ENCODE measurements around the gene NDUFAF8.

The NDUFAF8 gene

DNA sequence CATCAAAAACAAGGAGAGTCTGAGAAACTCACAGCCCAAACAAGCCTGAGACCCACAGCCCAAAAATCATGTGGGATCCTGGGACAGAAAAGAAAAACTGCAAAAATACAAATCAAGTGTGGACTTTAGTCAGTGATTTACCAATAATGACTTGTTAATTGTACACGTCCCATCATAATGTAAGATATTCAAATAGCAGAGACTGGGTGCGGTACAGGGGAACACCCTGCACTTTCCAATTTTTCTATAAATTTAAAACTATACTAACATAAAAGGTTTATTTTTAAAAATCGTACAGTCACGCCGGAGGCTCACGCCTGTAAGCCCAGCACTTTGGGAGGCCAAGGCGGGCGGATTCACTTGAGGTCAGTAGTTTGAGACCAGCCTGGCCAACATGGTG, 25.1 kb upstream of the NDUFAF8 start:
- no peak for DNase-seq (ENCODE audit: low spot score)
- in situ Hi-C loops (cut with MboI; ENCODE audit: low pct_unique_long_range_greater_than_20kb, low sequenced_read_pairs, unreplicated experiment), result no loop called here
- TF ChIP-seq, protein P1, sequence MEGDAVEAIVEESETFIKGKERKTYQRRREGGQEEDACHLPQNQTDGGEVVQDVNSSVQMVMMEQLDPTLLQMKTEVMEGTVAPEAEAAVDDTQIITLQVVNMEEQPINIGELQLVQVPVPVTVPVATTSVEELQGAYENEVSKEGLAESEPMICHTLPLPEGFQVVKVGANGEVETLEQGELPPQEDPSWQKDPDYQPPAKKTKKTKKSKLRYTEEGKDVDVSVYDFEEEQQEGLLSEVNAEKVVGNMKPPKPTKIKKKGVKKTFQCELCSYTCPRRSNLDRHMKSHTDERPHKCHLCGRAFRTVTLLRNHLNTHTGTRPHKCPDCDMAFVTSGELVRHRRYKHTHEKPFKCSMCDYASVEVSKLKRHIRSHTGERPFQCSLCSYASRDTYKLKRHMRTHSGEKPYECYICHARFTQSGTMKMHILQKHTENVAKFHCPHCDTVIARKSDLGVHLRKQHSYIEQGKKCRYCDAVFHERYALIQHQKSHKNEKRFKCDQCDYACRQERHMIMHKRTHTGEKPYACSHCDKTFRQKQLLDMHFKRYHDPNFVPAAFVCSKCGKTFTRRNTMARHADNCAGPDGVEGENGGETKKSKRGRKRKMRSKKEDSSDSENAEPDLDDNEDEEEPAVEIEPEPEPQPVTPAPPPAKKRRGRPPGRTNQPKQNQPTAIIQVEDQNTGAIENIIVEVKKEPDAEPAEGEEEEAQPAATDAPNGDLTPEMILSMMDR (IDR thresholded peaks at IDR 0.05; ENCODE audit: extremely low read depth, insufficient read depth, missing control alignments), result no peak

DNA sequence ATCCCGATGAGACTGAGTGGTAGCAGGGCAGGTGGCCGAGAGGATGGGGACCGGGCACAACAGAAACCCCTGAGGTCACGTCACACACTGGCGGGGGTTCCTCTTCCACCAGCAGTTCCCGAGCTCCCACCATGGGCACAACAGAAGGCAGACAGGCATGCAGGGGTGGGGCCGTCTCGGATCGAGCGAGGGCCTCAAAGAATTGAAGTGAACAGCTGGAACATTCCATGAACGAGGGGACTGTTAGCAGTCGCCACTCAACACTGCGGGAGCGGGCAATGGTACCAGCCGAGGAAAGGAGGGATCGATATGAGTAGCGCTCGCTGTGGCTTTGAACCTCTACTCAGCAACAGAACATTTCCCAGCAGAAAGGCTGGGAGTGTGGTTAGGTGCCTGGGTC, 21.6 kb upstream of the NDUFAF8 start:
- no peak for DNase-seq (ENCODE audit: low spot score)
- TF ChIP-seq, protein P1 (IDR thresholded peaks at IDR 0.05; ENCODE audit: extremely low read depth, insufficient read depth, missing control alignments), result no peak
- in situ Hi-C loops (cut with MboI; ENCODE audit: low pct_unique_long_range_greater_than_20kb, low sequenced_read_pairs, unreplicated experiment), result no loop called here

DNA sequence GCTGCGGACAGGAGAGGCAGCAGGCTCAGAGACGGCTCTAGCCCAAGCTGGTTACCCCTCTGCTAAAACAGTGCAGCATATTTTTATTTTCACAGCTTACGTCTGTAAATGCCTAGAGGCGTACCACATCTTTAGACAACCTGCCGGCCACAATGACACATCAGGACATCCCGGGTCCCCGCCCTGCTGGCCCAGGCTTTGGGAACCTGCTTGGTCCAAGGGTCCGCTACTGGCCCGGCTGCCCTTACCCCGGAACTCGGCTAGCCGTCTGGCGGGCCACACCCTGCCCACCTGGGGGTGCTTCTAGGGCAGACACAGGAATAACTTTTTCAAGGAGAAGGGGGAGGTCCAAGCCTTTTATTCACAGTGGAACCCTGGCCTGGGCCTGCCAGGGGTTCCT, 20.7 kb upstream of the NDUFAF8 start:
- TF ChIP-seq, protein P1 (IDR thresholded peaks at IDR 0.05; ENCODE audit: extremely low read depth, insufficient read depth, missing control alignments), result no peak
- in situ Hi-C loops (cut with MboI; ENCODE audit: low pct_unique_long_range_greater_than_20kb, low sequenced_read_pairs, unreplicated experiment), result no loop called here
- no peak for DNase-seq (ENCODE audit: low spot score)

DNA sequence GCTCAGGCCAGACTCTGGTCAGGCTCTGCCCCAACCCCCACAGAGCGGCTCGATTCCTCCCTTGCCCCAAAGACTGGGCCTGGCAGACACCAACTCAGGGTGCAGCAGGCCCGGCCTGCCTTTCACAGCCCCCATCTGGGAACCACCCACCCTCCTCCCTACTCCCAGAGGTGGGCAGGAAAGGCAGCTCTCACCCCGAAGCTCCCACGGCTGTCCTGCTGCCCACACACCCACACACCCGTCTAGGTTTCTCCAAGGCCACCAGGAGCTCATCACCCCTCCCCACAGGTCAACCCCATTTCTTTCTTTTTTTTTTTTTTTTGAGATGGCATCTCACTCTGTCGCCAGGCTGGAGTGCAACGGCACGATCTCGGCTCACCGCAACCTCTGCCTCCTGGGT, 20.1 kb upstream of the NDUFAF8 start:
- no peak for DNase-seq (ENCODE audit: low spot score)
- TF ChIP-seq, protein P1 (IDR thresholded peaks at IDR 0.05; ENCODE audit: extremely low read depth, insufficient read depth, missing control alignments), result no peak
- in situ Hi-C loops (cut with MboI; ENCODE audit: low pct_unique_long_range_greater_than_20kb, low sequenced_read_pairs, unreplicated experiment), result no loop called here

DNA sequence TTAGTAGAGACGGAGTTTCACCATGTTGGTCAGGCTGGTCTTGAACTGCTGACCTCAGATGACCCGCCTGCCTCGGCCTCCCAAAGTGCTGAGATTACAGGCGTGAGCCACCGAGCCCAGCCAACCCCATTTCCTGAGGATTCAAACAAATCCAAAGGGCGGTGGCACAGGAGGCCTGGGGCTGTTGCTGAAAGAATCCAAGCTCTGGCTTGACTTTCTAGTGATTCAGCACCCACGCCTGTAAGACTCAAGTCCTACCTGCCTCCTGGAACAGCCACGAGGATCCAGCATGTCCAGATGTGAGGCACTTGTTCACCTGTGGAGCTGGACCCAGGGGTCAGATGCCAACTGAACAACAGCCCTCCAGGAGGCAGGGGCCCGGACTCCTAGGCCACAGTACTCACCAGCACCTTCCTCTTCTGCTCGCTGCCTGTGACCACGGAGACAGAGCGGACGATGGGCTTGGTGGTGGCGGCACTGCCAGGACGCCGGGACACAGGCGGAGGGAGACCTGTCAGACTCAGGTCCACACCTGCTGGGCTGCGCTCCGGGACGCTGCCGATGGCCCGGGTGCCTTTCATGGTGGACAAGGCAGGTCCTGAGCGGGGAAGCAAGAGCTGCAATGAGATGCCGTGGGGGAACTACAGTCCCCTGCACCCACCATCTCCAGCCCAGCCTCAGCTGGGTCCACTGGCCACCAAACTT, 19.5 kb upstream of the NDUFAF8 start:
- TF ChIP-seq, protein P1 (IDR thresholded peaks at IDR 0.05; ENCODE audit: extremely low read depth, insufficient read depth, missing control alignments), result no peak
- in situ Hi-C loops (cut with MboI; ENCODE audit: low pct_unique_long_range_greater_than_20kb, low sequenced_read_pairs, unreplicated experiment), result no loop called here

DNA sequence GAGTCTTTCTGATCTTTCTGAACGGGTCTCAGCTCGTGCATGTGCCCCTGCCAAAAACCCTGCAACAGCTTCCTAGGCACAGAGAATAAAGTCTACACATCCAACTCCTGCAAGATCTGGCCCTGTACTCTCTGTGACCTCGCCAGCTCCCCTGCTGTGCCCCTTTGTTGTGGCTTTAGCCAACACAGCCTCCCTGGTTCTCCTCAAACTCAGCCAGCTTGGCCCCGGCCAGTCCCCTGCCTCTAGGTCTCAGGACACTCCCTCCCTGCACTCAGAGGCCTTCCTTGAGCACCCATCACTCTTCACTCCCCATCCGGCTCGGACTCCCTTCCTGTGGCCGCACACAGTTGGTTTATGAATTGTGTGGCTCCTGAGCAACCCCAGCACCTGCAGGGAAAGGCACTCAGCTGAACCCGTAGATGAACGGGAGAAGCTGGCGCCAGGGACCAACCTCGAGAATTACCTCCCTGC, 17.7 kb upstream of the NDUFAF8 start:
- DNase-seq (ENCODE audit: low spot score), result no peak

More for the DNA sequence above, 19.5 kb upstream of the NDUFAF8 start:
- no peak for DNase-seq (ENCODE audit: low spot score)

More for the DNA sequence above, 17.7 kb upstream of the NDUFAF8 start:
- in situ Hi-C loops (cut with MboI; ENCODE audit: low pct_unique_long_range_greater_than_20kb, low sequenced_read_pairs, unreplicated experiment), result no loop called here
- TF ChIP-seq, protein P1 (IDR thresholded peaks at IDR 0.05; ENCODE audit: extremely low read depth, insufficient read depth, missing control alignments), result no peak

Measured in GM13977 (cell line).